GM21786 (cell line): Measurements from ENCODE around the gene KCNC3.

Source experiments
- ATAC-seq: cut with Tn5 transposase; IDR thresholded peaks from one replicate; pipeline ENCODE4 v1.9.1; 2021; ENCODE audit not compliant: unreplicated experiment

Gene KCNC3

GRCh38 chr19:50328224-50328872 lies 829 bp downstream of the KCNC3 start:
- ATAC-seq: no peak

- no peak for ATAC-seq
Observed at GRCh38 chr19:50327461-50328223, 1.5 kb downstream of the KCNC3 start.

- no peak for ATAC-seq
Observed at GRCh38 chr19:50327013-50327412, 2.2 kb downstream of the KCNC3 start.

GRCh38 chr19:50326101-50326664 lies 3.0 kb downstream of the KCNC3 start:
- no peak for ATAC-seq

GRCh38 chr19:50325310-50326100 lies 3.7 kb downstream of the KCNC3 start:
- no peak for ATAC-seq

- ATAC-seq: no peak
Observed at GRCh38 chr19:50324331-50324730, 4.8 kb downstream of the KCNC3 start.

- ATAC-seq: no peak
Observed at GRCh38 chr19:50323782-50324133, 5.4 kb downstream of the KCNC3 start.

- ATAC-seq: no peak
Observed at GRCh38 chr19:50322931-50323781, 6.0 kb downstream of the KCNC3 start.

GRCh38 chr19:50322234-50322633 lies 6.9 kb downstream of the KCNC3 start:
- ATAC-seq: no peak

- ATAC-seq: no peak
Observed at GRCh38 chr19:50321831-50322230, 7.3 kb downstream of the KCNC3 start.

- no peak for ATAC-seq
Observed at GRCh38 chr19:50320596-50320995, 8.6 kb downstream of the KCNC3 start.

GRCh38 chr19:50320051-50320450 lies 9.1 kb downstream of the KCNC3 start:
- no peak for ATAC-seq

- ATAC-seq: no peak
Observed at GRCh38 chr19:50319156-50319555, 10.0 kb downstream of the KCNC3 start.

- no peak for ATAC-seq
Observed at GRCh38 chr19:50318438-50318837, 10.7 kb downstream of the KCNC3 start.

GRCh38 chr19:50317115-50317514 lies 12.1 kb downstream of the KCNC3 start:
- ATAC-seq: no peak

GRCh38 chr19:50315773-50316448 lies 13.3 kb downstream of the KCNC3 start:
- ATAC-seq: no peak

- ATAC-seq: no peak
Observed at GRCh38 chr19:50314724-50315708, 14.2 kb downstream of the KCNC3 start.

- no peak for ATAC-seq
Observed at GRCh38 chr19:50313812-50314536, 15.2 kb downstream of the KCNC3 start.
